ENCODE data around the gene ABT1. TPM values are rescaled to one million over a fixed set of nuclear protein-coding genes. Genes with fewer than 3 reads are reported as not detected.

ABT1 gene
- total RNA-seq, 4 donors from 2014 or later: 13.9 to 19.4 (median 17.5) TPM

GRCh38 chr6:26578279-26578678 lies 18.5 kb upstream of the ABT1 start:
- TF ChIP-seq POLR2AphosphoS5 (IDR thresholded peaks at IDR 0.05): no peak
- TF ChIP-seq CTCF (IDR thresholded peaks at IDR 0.05): no peak
- TF ChIP-seq POLR2A (IDR thresholded peaks at IDR 0.05): no peak
- TF ChIP-seq EP300 (IDR thresholded peaks at IDR 0.05): no peak
- peaks cover 0 to 12% (median 0%) of the 10 kb centered on the region in 3 donors for H3K4me1 ChIP-seq
- WGBS, 2 donors (ENCODE audit: low coverage in 1 of 2): 76 to 86% methylated on average over 5 to 6 of the region's 6 CpGs
- no peaks in the 10 kb centered on the region for H3K36me3 ChIP-seq
- no peak for ATAC-seq
- peaks cover 75% of the 10 kb centered on the region for H3K27me3 ChIP-seq
- H3K9me3 ChIP-seq: peaks cover 0 to 21% (median 0%) of the 10 kb centered on the region in 3 donors
- H3K4me3 ChIP-seq: no peak overlapping the region
- H3K27ac ChIP-seq: no peak overlapping the region

- Histone ChIP-seq H3K36me3 (no peaks in the 10 kb centered on the region), H3K4me3 (no peak overlapping the region), H3K4me1 (peaks cover 0 to 12% (median 0%) of the 10 kb centered on the region in 3 donors), H3K9me3 (peaks cover 0 to 21% (median 0%) of the 10 kb centered on the region in 3 donors), H3K27ac (no peak overlapping the region), H3K27me3 (peaks cover 80% of the 10 kb centered on the region)
- WGBS, 2 donors (ENCODE audit: low coverage in 1 of 2): 88 to 92% methylated on average over 1 of the region's 1 CpG
- TF ChIP-seq EP300 (IDR thresholded peaks at IDR 0.05) (no peak), CTCF (IDR thresholded peaks at IDR 0.05) (no peak), POLR2A (IDR thresholded peaks at IDR 0.05) (no peak), POLR2AphosphoS5 (IDR thresholded peaks at IDR 0.05) (no peak)
- no peak for ATAC-seq
Observed at GRCh38 chr6:26578741-26579140, 18.0 kb upstream of the ABT1 start.

GRCh38 chr6:26581164-26581915 lies 15.4 kb upstream of the ABT1 start:
- WGBS, 2 donors (ENCODE audit: low coverage in 1 of 2): 51 to 61% methylated on average over 4 of the region's 4 CpGs
- Histone ChIP-seq H3K27me3 (peaks cover 94% of the 10 kb centered on the region), H3K27ac (no peak overlapping the region), H3K9me3 (peaks cover 0 to 21% (median 0%) of the 10 kb centered on the region in 3 donors), H3K36me3 (no peaks in the 10 kb centered on the region), H3K4me3 (no peak overlapping the region), H3K4me1 (peaks cover 0 to 12% (median 0%) of the 10 kb centered on the region in 3 donors)
- TF ChIP-seq POLR2A (IDR thresholded peaks at IDR 0.05) (no peak), EP300 (IDR thresholded peaks at IDR 0.05) (no peak), CTCF (IDR thresholded peaks at IDR 0.05) (no peak), POLR2AphosphoS5 (IDR thresholded peaks at IDR 0.05) (no peak)
- no peak for ATAC-seq

DNA sequence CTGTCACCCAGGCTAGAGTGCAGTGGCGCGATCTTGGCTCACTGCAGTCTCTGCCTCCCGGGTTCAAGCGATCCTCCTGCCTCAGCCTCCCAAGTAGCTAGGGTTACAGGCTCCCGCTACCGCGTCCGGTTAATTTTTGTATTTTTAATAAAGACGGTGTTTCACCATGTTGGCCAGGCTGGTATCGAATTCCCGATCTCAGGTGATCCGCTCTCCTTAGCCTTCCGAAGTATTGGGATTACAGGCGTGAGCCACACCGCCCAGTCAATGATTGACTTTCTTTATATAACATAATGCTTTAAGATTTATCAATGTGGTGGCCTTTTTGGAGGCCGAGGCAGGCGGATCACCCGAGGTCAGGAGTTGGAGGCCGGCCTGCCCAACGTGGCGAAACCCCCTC lies 7.8 kb upstream of the ABT1 start:
- 91 to 100% methylated on average over 4 to 16 of the region's 21 CpGs for WGBS, 2 donors (ENCODE audit: low coverage in 1 of 2)
- Histone ChIP-seq H3K27ac (no peak overlapping the region), H3K4me3 (no peak overlapping the region), H3K27me3 (peaks cover 84% of the 10 kb centered on the region), H3K36me3 (no peaks in the 10 kb centered on the region), H3K9me3 (no peaks in the 10 kb centered on the region), H3K4me1 (no peaks in the 10 kb centered on the region)
- no peak for ATAC-seq
- TF ChIP-seq EP300 (IDR thresholded peaks at IDR 0.05) (no peak), POLR2A (IDR thresholded peaks at IDR 0.05) (no peak), CTCF (IDR thresholded peaks at IDR 0.05) (no peak)

- H3K36me3 ChIP-seq: peaks cover 0 to under 1% of the 10 kb centered on the region in 2 donors
- no peak overlapping the region for H3K4me3 ChIP-seq
- no peak for ATAC-seq
- TF ChIP-seq POLR2A (IDR thresholded peaks at IDR 0.05) (no peak), EP300 (IDR thresholded peaks at IDR 0.05) (no peak), POLR2AphosphoS5 (IDR thresholded peaks at IDR 0.05) (no peak), CTCF (IDR thresholded peaks at IDR 0.05) (no peak)
- H3K9me3 ChIP-seq: no peaks in the 10 kb centered on the region
- H3K4me1 ChIP-seq: peaks cover 0 to 21% (median 2%) of the 10 kb centered on the region in 3 donors
- 25 to 52% methylated on average over 1 to 4 of the region's 4 CpGs for WGBS, 2 donors (ENCODE audit: low coverage in 1 of 2)
- peaks cover 60% of the 10 kb centered on the region for H3K27me3 ChIP-seq
- no peak overlapping the region for H3K27ac ChIP-seq
Observed at GRCh38 chr6:26592649-26593048, 4.1 kb upstream of the ABT1 start.
